Astrocyte of the cerebellum (primary cell): ENCODE measurements around the gene SMC5.

ENCODE experiments used
- DNase-seq: peaks from one replicate; pipeline ENCODE4 v3.0.0-alpha.2; 2011; ENCODE audit warnings: low read depth
- H3K4me3 ChIP-seq: 2 replicates; pipeline ENCODE4 v1.5.1; 2011; ENCODE audit warnings: mild to moderate bottlenecking, low read depth, low read length, moderate library complexity
- in situ Hi-C: cut with HindIII; loops from 2 replicates; pipeline ENCODE4 v1.10.0; 2017; ENCODE audit warnings: low sequenced_read_pairs
- TF ChIP-seq, protein P1 (sequence below): IDR thresholded peaks from 2 replicates; pipeline ENCODE4 v1.5.1; 2012; ENCODE audit warnings: low read length, low read depth, moderate library complexity, mild to moderate bottlenecking; ENCODE audit errors: missing control alignments

Gene SMC5

DNA sequence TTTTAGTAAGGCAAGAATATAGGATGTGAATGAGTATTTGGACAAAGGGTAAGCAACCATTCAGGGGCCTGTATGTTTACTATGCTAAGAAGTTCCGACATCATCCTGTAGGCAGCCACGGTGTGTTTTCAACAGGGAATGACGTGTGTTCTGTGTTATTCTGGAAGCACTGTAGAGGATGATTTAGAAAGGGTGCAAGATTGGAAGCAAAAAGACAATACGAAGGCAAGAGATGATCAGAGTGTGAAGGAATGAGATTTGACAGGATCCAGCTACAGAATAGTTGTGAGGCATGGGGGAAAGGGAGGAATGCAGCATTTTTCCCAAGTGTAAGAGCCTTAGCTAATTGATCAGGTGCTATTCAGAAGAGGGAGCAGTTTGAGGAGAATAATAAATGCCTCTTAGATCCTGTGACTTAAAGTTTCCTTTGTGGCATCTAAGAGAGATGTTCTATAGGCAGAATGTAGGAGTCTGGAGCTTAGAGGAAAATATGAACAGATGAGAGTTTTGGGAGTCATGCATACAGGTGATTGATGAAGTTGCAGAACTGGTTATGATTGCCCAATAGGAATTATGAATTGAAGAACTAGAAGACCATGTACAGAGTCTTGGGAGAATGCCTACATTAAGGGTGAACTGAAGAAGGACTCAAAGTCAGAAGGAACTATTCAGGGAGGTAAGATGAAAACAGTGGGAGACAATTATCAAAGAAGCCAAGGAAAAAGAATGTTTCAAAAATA, 2.5 kb downstream of the SMC5 start:
- in situ Hi-C loops, result no loop called here
- no peak overlapping the region for H3K4me3 ChIP-seq
- TF ChIP-seq, protein P1, sequence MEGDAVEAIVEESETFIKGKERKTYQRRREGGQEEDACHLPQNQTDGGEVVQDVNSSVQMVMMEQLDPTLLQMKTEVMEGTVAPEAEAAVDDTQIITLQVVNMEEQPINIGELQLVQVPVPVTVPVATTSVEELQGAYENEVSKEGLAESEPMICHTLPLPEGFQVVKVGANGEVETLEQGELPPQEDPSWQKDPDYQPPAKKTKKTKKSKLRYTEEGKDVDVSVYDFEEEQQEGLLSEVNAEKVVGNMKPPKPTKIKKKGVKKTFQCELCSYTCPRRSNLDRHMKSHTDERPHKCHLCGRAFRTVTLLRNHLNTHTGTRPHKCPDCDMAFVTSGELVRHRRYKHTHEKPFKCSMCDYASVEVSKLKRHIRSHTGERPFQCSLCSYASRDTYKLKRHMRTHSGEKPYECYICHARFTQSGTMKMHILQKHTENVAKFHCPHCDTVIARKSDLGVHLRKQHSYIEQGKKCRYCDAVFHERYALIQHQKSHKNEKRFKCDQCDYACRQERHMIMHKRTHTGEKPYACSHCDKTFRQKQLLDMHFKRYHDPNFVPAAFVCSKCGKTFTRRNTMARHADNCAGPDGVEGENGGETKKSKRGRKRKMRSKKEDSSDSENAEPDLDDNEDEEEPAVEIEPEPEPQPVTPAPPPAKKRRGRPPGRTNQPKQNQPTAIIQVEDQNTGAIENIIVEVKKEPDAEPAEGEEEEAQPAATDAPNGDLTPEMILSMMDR, result no peak

DNA sequence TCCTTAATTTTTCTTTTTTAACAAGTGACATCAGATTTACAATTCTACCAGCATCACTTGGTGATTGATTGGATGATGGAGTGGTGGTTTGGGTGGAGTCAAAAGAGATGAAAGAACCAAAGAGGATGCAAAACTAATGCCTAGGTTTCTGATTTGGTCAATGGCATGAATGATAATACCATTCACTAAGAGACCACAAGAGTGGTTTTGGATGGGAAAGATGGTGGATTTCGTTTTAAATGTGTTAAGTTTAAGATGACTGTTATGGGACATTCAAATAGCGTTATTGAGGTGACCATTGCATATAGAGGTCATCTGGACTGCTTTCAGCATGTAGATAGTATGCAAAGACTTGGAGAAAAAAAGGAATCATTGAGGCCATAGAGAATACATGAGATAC, 3.6 kb downstream of the SMC5 start:
- in situ Hi-C loops, result no loop called here
- no peak overlapping the region for H3K4me3 ChIP-seq

More for the DNA sequence above, 2.5 kb downstream of the SMC5 start:
- no peak for DNase-seq

DNA sequence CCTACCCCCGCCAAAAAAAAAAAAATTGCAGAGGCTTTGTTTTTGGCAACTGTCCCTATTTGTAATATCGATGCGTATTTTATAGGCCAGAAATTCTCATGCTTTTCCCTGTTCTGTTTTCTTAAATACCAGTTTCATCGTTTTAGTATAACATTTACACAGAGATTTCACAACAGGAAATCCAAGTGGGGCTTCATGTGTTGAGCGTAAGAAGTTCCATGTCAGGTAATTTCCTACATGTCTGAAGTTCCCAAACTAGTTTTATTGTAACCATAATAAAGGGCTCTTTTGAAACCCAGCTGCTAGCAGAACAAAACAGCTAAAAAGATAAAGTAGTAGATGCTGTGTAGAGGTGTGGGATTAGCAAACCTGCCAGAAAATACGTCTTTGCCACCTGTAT, 4.2 kb downstream of the SMC5 start:
- TF ChIP-seq, protein P1, result no peak
- in situ Hi-C loops, result no loop called here
- DNase-seq, result no peak
- H3K4me3 ChIP-seq, result no peak overlapping the region

More for the DNA sequence above, 3.6 kb downstream of the SMC5 start:
- DNase-seq, result no peak
- TF ChIP-seq, protein P1, result no peak

DNA sequence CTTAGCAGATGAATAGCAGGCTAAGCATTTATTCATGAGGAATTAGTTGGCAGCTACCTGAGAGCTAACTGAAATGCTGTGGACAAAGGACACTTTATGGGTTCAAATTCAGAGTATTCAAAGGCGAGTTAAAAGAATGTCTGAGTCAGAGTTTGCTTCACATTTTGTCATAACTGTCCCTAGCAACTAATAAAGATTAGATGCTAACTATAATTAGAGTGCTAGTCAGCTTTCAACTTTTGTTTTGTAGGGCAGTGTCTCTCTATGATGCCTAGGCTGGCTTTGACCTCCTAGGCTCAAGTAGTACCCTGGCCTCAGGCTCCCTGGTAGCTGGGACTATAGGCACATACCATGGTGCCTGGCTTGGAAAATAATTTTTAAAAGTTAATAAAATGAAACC, 4.6 kb downstream of the SMC5 start:
- DNase-seq, result peak; percentile 3
- TF ChIP-seq, protein P1, result no peak
- no peak overlapping the region for H3K4me3 ChIP-seq
- in situ Hi-C loops, result no loop called here

DNA sequence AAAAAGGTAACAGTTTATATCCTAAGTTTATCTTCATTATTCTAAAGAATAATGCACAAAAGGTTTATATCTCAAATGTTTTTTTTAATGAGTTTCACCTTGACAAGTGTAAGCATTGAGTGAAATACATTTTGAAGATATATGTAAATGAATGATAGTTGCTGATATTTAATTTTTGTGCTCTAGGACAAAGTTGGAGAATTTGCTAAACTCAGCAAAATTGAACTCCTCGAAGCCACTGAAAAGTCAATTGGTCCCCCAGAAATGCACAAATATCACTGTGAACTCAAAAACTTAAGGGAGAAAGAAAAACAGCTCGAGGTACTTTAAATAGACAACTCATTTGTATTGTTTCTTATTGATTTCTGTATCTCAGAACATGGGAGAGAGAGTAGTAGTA, 19.5 kb downstream of the SMC5 start:
- no peak for DNase-seq
- TF ChIP-seq, protein P1, result no peak
- no peak overlapping the region for H3K4me3 ChIP-seq
- in situ Hi-C loops, result no loop called here

DNA sequence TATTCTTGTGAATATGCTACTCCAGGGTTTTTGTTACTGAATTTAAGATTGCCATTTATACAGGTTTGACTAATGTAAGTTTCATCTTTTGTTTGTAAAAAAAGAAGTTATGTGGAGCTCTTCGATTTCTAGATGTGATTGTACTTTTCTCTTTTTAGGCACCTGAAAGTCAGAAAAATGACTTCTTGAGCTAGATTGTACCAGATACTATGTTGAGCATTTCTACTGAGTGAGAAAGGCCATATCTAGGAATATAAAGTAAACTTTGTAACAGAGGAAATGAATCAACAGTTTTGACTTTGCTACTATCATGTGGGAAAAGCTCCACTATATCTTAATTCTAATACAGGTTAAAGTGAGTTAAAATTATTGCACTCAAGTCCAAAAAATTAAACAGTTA, 25.1 kb downstream of the SMC5 start:
- in situ Hi-C loops, result no loop called here
- no peak overlapping the region for H3K4me3 ChIP-seq
- TF ChIP-seq, protein P1, result no peak
- DNase-seq, result no peak
